Stimulated activated CD8-positive, alpha-beta memory T cell treated with anti-CD3 and anti-CD28 coated beads, Interleukin-15, amount 100 ng/mL, for 4 hours (primary cell): ENCODE measurements around the gene MYO6.

Source experiments
- DNase-seq, 2 donors: peaks; one replicate each; pipeline ENCODE4 v3.0.0-alpha.2; 2020; ENCODE audit warnings: low read depth in 2 of 2

MYO6 gene

DNA sequence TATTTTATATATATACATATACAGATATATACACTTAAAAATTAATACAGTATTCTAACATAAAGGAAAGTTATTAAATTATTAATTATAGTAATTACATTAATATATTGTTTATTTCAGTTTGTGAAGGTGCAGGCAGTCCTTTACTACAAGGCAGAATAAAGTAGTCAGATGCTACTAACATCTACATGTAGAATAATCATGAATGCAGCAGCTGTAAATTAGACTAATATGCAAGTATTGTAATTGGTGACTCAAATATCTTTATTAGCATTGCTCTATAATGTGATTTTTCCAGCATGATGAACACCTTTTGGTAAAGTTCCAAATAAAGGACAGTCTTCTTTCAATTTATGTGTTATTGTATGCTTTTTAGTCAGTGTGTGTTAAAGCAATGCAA lies 17.3 kb downstream of the MYO6 start:
- no peak for DNase-seq

DNA sequence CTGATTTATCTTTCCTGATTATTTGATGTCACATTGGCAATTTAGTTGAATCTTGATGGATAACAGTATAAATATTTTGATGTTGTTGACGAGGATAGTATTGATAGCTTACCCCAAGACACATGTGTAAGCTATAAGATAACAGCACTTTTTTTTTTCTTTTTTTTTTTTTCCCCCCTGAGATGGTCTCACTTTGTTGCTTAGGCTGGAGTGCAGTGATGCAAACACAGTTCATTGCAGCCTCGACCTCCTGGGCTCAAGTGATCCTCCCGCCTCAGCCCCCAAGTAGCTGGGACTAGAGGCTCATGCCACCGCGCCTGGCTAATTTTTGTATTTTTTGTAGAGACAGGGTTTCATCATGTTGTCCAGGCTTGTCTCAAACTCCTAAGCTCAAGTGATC lies 21.8 kb downstream of the MYO6 start:
- DNase-seq = no peak

GRCh38 chr6:75775219-75775618 lies 26.2 kb downstream of the MYO6 start:
- DNase-seq = no peak

GRCh38 chr6:75776461-75776860 lies 27.4 kb downstream of the MYO6 start:
- DNase-seq = no peak

- no peak for DNase-seq
Observed at GRCh38 chr6:75778757-75779156, 29.7 kb downstream of the MYO6 start.

DNA sequence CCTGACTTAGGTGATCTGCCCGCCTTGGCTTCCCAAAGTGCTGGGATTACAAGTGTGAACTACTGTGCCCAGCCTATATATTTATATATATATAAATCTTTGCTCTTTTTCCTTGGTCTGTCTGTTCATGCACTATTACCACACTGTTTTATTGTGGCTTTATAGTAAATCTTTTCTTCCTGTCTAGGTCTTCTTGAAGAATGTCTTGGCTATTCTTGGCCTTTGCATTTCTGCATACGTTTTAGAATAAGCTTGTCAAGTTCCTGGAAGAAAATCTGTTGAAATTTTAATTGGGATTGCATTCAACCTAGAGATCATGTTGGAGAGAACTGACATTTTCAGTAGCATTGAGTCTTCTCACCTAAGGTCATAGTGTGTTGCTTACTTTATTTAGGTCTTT lies 37.1 kb downstream of the MYO6 start:
- no peak for DNase-seq

GRCh38 chr6:75788894-75789293 lies 39.9 kb downstream of the MYO6 start:
- no peak for DNase-seq

GRCh38 chr6:75791881-75792280 lies 42.8 kb downstream of the MYO6 start:
- DNase-seq = no peak

- no peak for DNase-seq
Observed at GRCh38 chr6:75794351-75794846, 45.4 kb downstream of the MYO6 start.

- no peak for DNase-seq
Observed at GRCh38 chr6:75794954-75795739, 46.1 kb downstream of the MYO6 start.

DNA sequence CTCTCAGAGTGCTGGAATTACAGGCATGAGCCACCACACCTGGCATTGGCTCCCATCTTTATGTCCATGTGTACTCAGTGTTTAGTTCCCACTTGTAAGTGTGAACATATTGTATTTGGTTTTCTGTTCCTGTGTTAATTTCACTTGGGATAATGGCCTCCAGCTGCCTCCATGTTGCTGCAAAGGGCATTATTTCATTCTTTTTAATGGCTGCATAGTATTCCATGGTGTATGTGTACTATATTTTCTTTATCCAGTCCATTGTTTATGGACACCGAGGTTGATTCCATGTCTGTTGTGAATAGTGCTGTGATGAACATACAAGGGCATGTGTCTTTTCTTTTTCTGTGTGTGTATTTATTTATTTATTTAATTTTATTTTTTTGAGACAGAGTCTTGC lies 47.7 kb downstream of the MYO6 start:
- DNase-seq = no peak

- no peak for DNase-seq
Observed at GRCh38 chr6:75800133-75800532, 51.1 kb downstream of the MYO6 start.

GRCh38 chr6:75800708-75801505 lies 51.9 kb downstream of the MYO6 start:
- DNase-seq = no peak

DNA sequence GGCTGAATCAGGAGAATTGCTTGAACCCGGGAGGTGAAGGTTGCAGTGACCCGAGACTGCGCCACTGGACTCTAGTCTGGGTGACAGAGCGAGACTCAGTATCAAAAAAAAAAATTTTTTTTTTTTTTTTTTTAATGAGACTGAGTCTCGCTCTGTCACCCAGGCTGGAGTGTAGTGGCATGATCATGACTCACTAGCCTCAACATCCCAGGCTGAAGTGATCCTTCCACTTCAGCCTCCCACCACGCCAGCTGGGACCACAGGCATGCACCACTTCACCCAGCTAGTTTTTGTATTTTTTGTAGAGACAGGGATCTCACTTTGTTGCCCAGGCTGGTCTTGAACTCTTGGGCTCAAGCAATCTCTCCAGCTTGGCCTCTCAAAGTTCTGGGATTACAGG lies 53.3 kb downstream of the MYO6 start:
- DNase-seq = no peak

GRCh38 chr6:75808507-75808906 lies 59.5 kb downstream of the MYO6 start:
- no peak for DNase-seq

DNA sequence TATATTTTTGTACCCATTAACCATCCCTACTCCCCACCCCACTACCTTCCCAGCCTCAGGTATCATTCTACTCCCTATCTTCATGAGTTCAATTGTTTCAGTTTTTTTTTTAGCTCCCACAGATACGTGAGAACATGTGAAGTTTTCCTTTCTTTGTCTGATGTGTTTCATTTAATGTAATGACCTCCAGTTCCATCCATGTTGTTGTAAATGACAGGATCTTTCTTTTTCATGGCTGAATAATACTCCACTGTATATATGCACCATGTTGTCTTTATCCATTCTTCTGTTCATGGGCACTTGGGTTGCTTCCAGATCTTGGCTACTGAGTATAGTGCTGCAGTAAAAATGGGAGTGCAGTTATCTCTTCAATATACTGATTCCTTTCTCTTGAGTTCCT lies 63.5 kb downstream of the MYO6 start:
- DNase-seq = no peak

DNA sequence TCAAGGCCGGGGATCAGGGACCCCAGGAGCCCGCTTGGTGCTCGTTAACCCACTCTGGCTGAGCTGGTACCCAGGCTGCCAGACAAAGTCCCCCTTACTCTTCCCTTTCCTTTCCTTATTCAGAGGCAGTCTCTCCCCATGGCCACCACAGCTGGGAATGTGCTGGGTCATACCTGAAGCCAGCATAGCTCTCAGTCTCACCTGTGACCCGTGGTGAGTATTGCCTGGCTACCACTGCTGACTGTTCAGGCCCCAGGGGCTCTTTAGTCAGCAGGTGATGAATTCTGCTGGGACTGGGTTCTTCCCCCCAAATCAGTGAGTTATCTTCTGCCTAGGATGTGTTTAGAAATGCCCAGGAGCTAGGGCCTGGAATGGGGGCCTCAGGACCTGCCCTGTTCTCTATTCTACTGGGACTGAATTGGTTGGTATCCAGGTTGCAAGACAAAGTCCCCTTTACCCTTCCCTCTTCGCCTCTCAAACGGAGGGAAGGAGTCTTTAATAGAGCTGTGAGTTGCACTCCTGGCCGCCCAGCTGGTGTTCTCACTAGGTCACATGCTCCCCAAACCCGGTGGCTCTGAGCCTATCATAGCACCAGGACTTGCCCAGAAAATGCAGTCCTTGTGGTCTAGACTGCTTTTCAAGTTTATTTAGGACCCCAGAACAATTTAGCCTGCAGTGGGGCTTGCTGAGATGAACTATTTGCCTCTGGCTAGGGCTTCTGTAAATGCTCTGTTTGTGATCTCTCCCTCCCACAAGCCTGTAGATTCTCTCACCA lies 64.6 kb downstream of the MYO6 start:
- DNase-seq = no peak

DNA sequence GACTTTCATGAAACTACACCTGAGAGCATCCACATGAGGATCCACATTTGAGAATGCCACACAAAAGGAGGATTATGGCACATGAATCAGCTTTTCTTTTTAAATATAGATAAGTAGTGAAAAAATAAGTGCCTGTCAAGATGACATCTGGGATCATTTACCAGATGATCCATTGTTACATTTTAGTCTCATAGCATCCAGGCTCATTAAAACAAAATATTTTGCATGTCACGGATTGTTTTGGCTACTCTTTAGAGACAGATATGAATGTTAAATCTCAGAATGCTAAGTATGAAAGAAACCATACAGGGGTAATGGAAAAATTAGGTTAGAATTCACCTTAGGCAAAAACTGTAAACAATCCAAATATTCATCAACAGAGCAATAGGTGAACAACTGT lies 66.7 kb downstream of the MYO6 start:
- no peak for DNase-seq

DNA sequence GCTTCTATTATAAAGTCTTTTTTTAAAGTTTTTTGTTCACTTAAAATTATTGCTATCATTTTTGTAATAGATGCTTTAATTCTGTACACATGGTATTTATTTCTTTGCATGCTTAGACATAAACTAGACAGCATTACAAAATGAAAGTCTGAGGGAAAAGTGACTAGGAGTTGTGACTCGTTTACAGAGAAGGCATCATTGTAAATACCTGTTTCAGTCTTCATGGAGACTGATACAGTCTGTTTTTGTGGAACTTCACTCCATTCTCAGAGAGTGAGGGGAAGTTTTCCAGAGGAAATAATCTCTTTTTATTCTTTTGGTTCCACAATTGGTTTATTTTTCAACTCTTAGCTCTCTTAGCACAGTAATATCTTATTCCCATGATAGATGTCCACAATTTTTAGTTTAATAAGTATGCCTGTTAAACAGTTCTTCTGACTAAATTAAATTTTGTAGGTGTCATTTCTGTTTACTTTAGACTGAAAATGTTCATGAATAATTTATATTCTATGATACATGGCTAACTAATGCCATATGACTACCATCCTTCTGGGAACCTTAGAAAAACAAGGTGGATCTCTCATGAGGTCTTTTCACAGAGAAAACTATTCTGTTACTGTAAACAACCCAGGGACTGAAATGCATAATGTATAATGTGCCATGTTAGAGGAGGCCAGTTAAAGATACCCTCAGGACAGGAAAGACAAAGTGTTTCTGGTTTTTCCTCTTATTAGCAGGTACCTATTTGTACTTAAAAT lies 69.2 kb downstream of the MYO6 start:
- no peak for DNase-seq

- DNase-seq = no peak
Observed at GRCh38 chr6:75819776-75820487, 70.9 kb downstream of the MYO6 start.

- no peak for DNase-seq
Observed at GRCh38 chr6:75824160-75824559, 75.1 kb downstream of the MYO6 start.
